ENCODE data around the gene HDAC4.

HDAC4 gene

GRCh38 chr2:239271882-239272281, 128.9 kb downstream of the HDAC4 start:
- Histone ChIP-seq H3K9me3 (ENCODE audit: control insufficient read depth in 2 of 2, low read length in 2 of 2) (no peaks in the 10 kb centered on the region), H3K27ac (ENCODE audit: low read depth in 2 of 2, low read length in 2 of 2) (no peak overlapping the region), H3K4me3 (ENCODE audit: low read length in 2 of 2) (no peak overlapping the region), H3K36me3 (ENCODE audit: control insufficient read depth in 2 of 2, insufficient read depth in 2 of 2, low read length in 2 of 2) (no peaks in the 10 kb centered on the region), H3K4me1 (ENCODE audit: control insufficient read depth in 2 of 2, insufficient read depth in 2 of 2, low read length in 2 of 2) (peaks cover 46 to 48% of the 10 kb centered on the region in 2 donors), H3K27me3 (ENCODE audit: control insufficient read depth in 2 of 2, insufficient read depth in 2 of 2, low read length in 2 of 2) (no peaks in the 10 kb centered on the region), H3K9ac (ENCODE audit: low read depth in 1 of 2, low read length in 2 of 2) (no peak overlapping the region)

- Histone ChIP-seq H3K27ac (ENCODE audit: low read depth in 2 of 2, low read length in 2 of 2) (no peak overlapping the region), H3K4me1 (ENCODE audit: control insufficient read depth in 2 of 2, insufficient read depth in 2 of 2, low read length in 2 of 2) (peaks cover 50 to 52% of the 10 kb centered on the region in 2 donors), H3K9ac (ENCODE audit: low read depth in 1 of 2, low read length in 2 of 2) (no peak overlapping the region)
Observed at GRCh38 chr2:239271471-239271870, 129.3 kb downstream of the HDAC4 start.

GRCh38 chr2:239269916-239270315, 130.9 kb downstream of the HDAC4 start:
- no peak overlapping the region for H3K27ac ChIP-seq (ENCODE audit: low read depth in 2 of 2, low read length in 2 of 2)
- no peak overlapping the region for H3K9ac ChIP-seq (ENCODE audit: low read depth in 1 of 2, low read length in 2 of 2)
- no peaks in the 10 kb centered on the region for H3K27me3 ChIP-seq (ENCODE audit: control insufficient read depth in 2 of 2, insufficient read depth in 2 of 2, low read length in 2 of 2)
- no peaks in the 10 kb centered on the region for H3K36me3 ChIP-seq (ENCODE audit: control insufficient read depth in 2 of 2, insufficient read depth in 2 of 2, low read length in 2 of 2)
- H3K4me3 ChIP-seq (ENCODE audit: low read length in 2 of 2): no peak overlapping the region
- peaks cover 53 to 54% of the 10 kb centered on the region in 2 donors for H3K4me1 ChIP-seq (ENCODE audit: control insufficient read depth in 2 of 2, insufficient read depth in 2 of 2, low read length in 2 of 2)
- H3K9me3 ChIP-seq (ENCODE audit: control insufficient read depth in 2 of 2, low read length in 2 of 2): no peaks in the 10 kb centered on the region

More at GRCh38 chr2:239271471-239271870, 129.3 kb downstream of the HDAC4 start:
- Histone ChIP-seq H3K36me3 (ENCODE audit: control insufficient read depth in 2 of 2, insufficient read depth in 2 of 2, low read length in 2 of 2) (no peaks in the 10 kb centered on the region), H3K4me3 (ENCODE audit: low read length in 2 of 2) (no peak overlapping the region), H3K9me3 (ENCODE audit: control insufficient read depth in 2 of 2, low read length in 2 of 2) (no peaks in the 10 kb centered on the region), H3K27me3 (ENCODE audit: control insufficient read depth in 2 of 2, insufficient read depth in 2 of 2, low read length in 2 of 2) (no peaks in the 10 kb centered on the region)

GRCh38 chr2:239269173-239269885, 131.5 kb downstream of the HDAC4 start:
- Histone ChIP-seq H3K27ac (ENCODE audit: low read depth in 2 of 2, low read length in 2 of 2) (peak overlapping the region in 1 of 2 donors; percentile 89), H3K36me3 (ENCODE audit: control insufficient read depth in 2 of 2, insufficient read depth in 2 of 2, low read length in 2 of 2) (no peaks in the 10 kb centered on the region), H3K9ac (ENCODE audit: low read depth in 1 of 2, low read length in 2 of 2) (peak overlapping the region; percentile 40 to 63), H3K4me1 (ENCODE audit: control insufficient read depth in 2 of 2, insufficient read depth in 2 of 2, low read length in 2 of 2) (peaks cover 53 to 56% of the 10 kb centered on the region in 2 donors), H3K4me3 (ENCODE audit: low read length in 2 of 2) (no peak overlapping the region), H3K9me3 (ENCODE audit: control insufficient read depth in 2 of 2, low read length in 2 of 2) (no peaks in the 10 kb centered on the region), H3K27me3 (ENCODE audit: control insufficient read depth in 2 of 2, insufficient read depth in 2 of 2, low read length in 2 of 2) (no peaks in the 10 kb centered on the region)

GRCh38 chr2:239268549-239268948, 132.3 kb downstream of the HDAC4 start:
- Histone ChIP-seq H3K27me3 (ENCODE audit: control insufficient read depth in 2 of 2, insufficient read depth in 2 of 2, low read length in 2 of 2) (no peaks in the 10 kb centered on the region), H3K9ac (ENCODE audit: low read depth in 1 of 2, low read length in 2 of 2) (peak overlapping the region; percentile 48 to 63), H3K36me3 (ENCODE audit: control insufficient read depth in 2 of 2, insufficient read depth in 2 of 2, low read length in 2 of 2) (no peaks in the 10 kb centered on the region), H3K4me1 (ENCODE audit: control insufficient read depth in 2 of 2, insufficient read depth in 2 of 2, low read length in 2 of 2) (peaks cover 57 to 60% of the 10 kb centered on the region in 2 donors), H3K4me3 (ENCODE audit: low read length in 2 of 2) (peak overlapping the region in 1 of 2 donors; percentile 31), H3K9me3 (ENCODE audit: control insufficient read depth in 2 of 2, low read length in 2 of 2) (no peaks in the 10 kb centered on the region), H3K27ac (ENCODE audit: low read depth in 2 of 2, low read length in 2 of 2) (peak overlapping the region; percentile 87 to 89)

- H3K4me3 ChIP-seq (ENCODE audit: low read length in 2 of 2): peak overlapping the region; percentile 31 to 53
- H3K36me3 ChIP-seq (ENCODE audit: control insufficient read depth in 2 of 2, insufficient read depth in 2 of 2, low read length in 2 of 2): no peaks in the 10 kb centered on the region
- peak overlapping the region; percentile 87 to 89 for H3K27ac ChIP-seq (ENCODE audit: low read depth in 2 of 2, low read length in 2 of 2)
- H3K4me1 ChIP-seq (ENCODE audit: control insufficient read depth in 2 of 2, insufficient read depth in 2 of 2, low read length in 2 of 2): peaks cover 57 to 60% of the 10 kb centered on the region in 2 donors
- no peaks in the 10 kb centered on the region for H3K27me3 ChIP-seq (ENCODE audit: control insufficient read depth in 2 of 2, insufficient read depth in 2 of 2, low read length in 2 of 2)
- H3K9me3 ChIP-seq (ENCODE audit: control insufficient read depth in 2 of 2, low read length in 2 of 2): no peaks in the 10 kb centered on the region
- H3K9ac ChIP-seq (ENCODE audit: low read depth in 1 of 2, low read length in 2 of 2): peak overlapping the region; percentile 48 to 63
Observed at GRCh38 chr2:239268082-239268481, 132.7 kb downstream of the HDAC4 start.

GRCh38 chr2:239267288-239267951, 133.4 kb downstream of the HDAC4 start:
- Histone ChIP-seq H3K9ac (ENCODE audit: low read depth in 1 of 2, low read length in 2 of 2) (peak overlapping the region; percentile 48 to 57), H3K27me3 (ENCODE audit: control insufficient read depth in 2 of 2, insufficient read depth in 2 of 2, low read length in 2 of 2) (no peaks in the 10 kb centered on the region), H3K4me1 (ENCODE audit: control insufficient read depth in 2 of 2, insufficient read depth in 2 of 2, low read length in 2 of 2) (peaks cover 57 to 60% of the 10 kb centered on the region in 2 donors), H3K36me3 (ENCODE audit: control insufficient read depth in 2 of 2, insufficient read depth in 2 of 2, low read length in 2 of 2) (no peaks in the 10 kb centered on the region), H3K27ac (ENCODE audit: low read depth in 2 of 2, low read length in 2 of 2) (peak overlapping the region; percentile 87 to 89), H3K9me3 (ENCODE audit: control insufficient read depth in 2 of 2, low read length in 2 of 2) (no peaks in the 10 kb centered on the region), H3K4me3 (ENCODE audit: low read length in 2 of 2) (peak overlapping the region; percentile 53 to 70)

- H3K36me3 ChIP-seq (ENCODE audit: control insufficient read depth in 2 of 2, insufficient read depth in 2 of 2, low read length in 2 of 2): no peaks in the 10 kb centered on the region
- H3K27ac ChIP-seq (ENCODE audit: low read depth in 2 of 2, low read length in 2 of 2): peak overlapping the region; percentile 87 to 89
- H3K9ac ChIP-seq (ENCODE audit: low read depth in 1 of 2, low read length in 2 of 2): peak overlapping the region; percentile 48 to 57
- no peaks in the 10 kb centered on the region for H3K9me3 ChIP-seq (ENCODE audit: control insufficient read depth in 2 of 2, low read length in 2 of 2)
- peak overlapping the region; percentile 53 to 70 for H3K4me3 ChIP-seq (ENCODE audit: low read length in 2 of 2)
- no peaks in the 10 kb centered on the region for H3K27me3 ChIP-seq (ENCODE audit: control insufficient read depth in 2 of 2, insufficient read depth in 2 of 2, low read length in 2 of 2)
- peaks cover 57 to 60% of the 10 kb centered on the region in 2 donors for H3K4me1 ChIP-seq (ENCODE audit: control insufficient read depth in 2 of 2, insufficient read depth in 2 of 2, low read length in 2 of 2)
Observed at GRCh38 chr2:239266779-239267287, 134.0 kb downstream of the HDAC4 start.

GRCh38 chr2:239266434-239266766, 134.4 kb downstream of the HDAC4 start:
- Histone ChIP-seq H3K4me1 (ENCODE audit: control insufficient read depth in 2 of 2, insufficient read depth in 2 of 2, low read length in 2 of 2) (peaks cover 57 to 60% of the 10 kb centered on the region in 2 donors), H3K27ac (ENCODE audit: low read depth in 2 of 2, low read length in 2 of 2) (peak overlapping the region; percentile 87 to 89), H3K4me3 (ENCODE audit: low read length in 2 of 2) (peak overlapping the region in 1 of 2 donors; percentile 70), H3K36me3 (ENCODE audit: control insufficient read depth in 2 of 2, insufficient read depth in 2 of 2, low read length in 2 of 2) (no peaks in the 10 kb centered on the region), H3K9ac (ENCODE audit: low read depth in 1 of 2, low read length in 2 of 2) (peak overlapping the region; percentile 11 to 48), H3K27me3 (ENCODE audit: control insufficient read depth in 2 of 2, insufficient read depth in 2 of 2, low read length in 2 of 2) (no peaks in the 10 kb centered on the region), H3K9me3 (ENCODE audit: control insufficient read depth in 2 of 2, low read length in 2 of 2) (no peaks in the 10 kb centered on the region)
